Mesothelial cell of epicardium (in vitro differentiated cells): Measurements from ENCODE around the gene IL12RB2. TPM values are rescaled to one million over a fixed set of nuclear protein-coding genes. Genes with fewer than 3 reads are reported as not detected.
"Not testable (repeated sequence)": the region's sequence is repeated elsewhere in the genome, so short reads cannot be mapped to it uniquely, and the experiment has no call there.

Experiments
- DNase-seq, 2 experiments: peaks; one replicate each; pipeline ENCODE4 v3.0.0; 2021; ENCODE audit warnings: low spot score in 2 of 2; ENCODE audit not compliant: unreplicated experiment in 2 of 2
- H3K27ac Mint-ChIP-seq: 2 replicates; pipeline ENCODE4 v1.8.0; 2021; ENCODE audit warnings: mixed read lengths
- H3K27me3 Mint-ChIP-seq: 2 replicates; pipeline ENCODE4 v1.8.0; 2021; ENCODE audit warnings: low read depth, mixed read lengths
- H3K36me3 Mint-ChIP-seq: 2 replicates; pipeline ENCODE4 v1.8.0; 2021; ENCODE audit warnings: mixed read lengths
- H3K4me1 Mint-ChIP-seq: 2 replicates; pipeline ENCODE4 v1.8.0; 2021; ENCODE audit warnings: mixed read lengths
- H3K4me3 Mint-ChIP-seq: 2 replicates; pipeline ENCODE4 v1.8.0; 2021; ENCODE audit warnings: mild to moderate bottlenecking, moderate library complexity, mixed read lengths
- H3K9me3 Mint-ChIP-seq: 2 replicates; pipeline ENCODE4 v1.8.0; 2021; ENCODE audit warnings: mixed read lengths
- total RNA-seq: library from RNA; stranded (reverse); gene quantifications from 3 replicates; pipeline ENCODE4 v1.2.1, GENCODE V29; 2021
- TF ChIP-seq, protein P1 (sequence below): fragments of 200-600 bp; sonication (generic); IDR thresholded peaks from one replicate; pipeline ENCODE4 v1.5.0; 2021; ENCODE audit warnings: antibody characterized with exemption; ENCODE audit not compliant: unreplicated experiment

IL12RB2 gene
- total RNA-seq, 1 donor from 2014 or later = 0.34 TPM

DNA sequence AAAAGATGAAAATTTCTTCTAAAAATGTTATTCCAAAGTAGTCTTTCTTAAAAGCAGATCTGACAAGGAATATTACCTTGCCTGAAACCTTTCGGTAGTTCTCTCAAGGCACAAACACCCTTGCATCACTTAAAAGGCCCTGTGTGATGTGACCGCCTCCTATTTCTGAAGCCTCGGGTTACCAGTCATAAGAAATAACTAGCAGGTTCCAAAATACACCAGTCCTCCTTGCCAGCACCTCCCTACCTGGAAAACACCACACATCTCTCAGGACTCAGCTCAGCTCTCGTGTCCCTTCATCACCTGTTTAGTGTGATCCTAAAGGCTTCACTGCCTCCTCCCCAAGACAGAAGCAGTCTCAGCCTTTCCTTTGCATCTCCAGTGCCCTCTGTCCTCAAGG, 86.9 kb downstream of the IL12RB2 start:
- Mint-ChIP-seq H3K27me3 (peaks cover 3% of the 10 kb centered on the region), H3K4me3 (no peak overlapping the region), H3K9me3 (no peaks in the 10 kb centered on the region), H3K36me3 (no peaks in the 10 kb centered on the region), H3K27ac (no peak overlapping the region), H3K4me1 (peaks cover 2% of the 10 kb centered on the region)
- DNase-seq = no peak
- TF ChIP-seq, protein P1, sequence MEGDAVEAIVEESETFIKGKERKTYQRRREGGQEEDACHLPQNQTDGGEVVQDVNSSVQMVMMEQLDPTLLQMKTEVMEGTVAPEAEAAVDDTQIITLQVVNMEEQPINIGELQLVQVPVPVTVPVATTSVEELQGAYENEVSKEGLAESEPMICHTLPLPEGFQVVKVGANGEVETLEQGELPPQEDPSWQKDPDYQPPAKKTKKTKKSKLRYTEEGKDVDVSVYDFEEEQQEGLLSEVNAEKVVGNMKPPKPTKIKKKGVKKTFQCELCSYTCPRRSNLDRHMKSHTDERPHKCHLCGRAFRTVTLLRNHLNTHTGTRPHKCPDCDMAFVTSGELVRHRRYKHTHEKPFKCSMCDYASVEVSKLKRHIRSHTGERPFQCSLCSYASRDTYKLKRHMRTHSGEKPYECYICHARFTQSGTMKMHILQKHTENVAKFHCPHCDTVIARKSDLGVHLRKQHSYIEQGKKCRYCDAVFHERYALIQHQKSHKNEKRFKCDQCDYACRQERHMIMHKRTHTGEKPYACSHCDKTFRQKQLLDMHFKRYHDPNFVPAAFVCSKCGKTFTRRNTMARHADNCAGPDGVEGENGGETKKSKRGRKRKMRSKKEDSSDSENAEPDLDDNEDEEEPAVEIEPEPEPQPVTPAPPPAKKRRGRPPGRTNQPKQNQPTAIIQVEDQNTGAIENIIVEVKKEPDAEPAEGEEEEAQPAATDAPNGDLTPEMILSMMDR = no peak

GRCh38 chr1:67399199-67399993, 91.7 kb downstream of the IL12RB2 start:
- TF ChIP-seq, protein P1 = no peak
- Mint-ChIP-seq H3K9me3 (no peaks in the 10 kb centered on the region), H3K4me3 (no peak overlapping the region), H3K4me1 (no peaks in the 10 kb centered on the region), H3K36me3 (no peaks in the 10 kb centered on the region), H3K27me3 (peaks cover 3% of the 10 kb centered on the region), H3K27ac (no peak overlapping the region)
- no peak for DNase-seq

DNA sequence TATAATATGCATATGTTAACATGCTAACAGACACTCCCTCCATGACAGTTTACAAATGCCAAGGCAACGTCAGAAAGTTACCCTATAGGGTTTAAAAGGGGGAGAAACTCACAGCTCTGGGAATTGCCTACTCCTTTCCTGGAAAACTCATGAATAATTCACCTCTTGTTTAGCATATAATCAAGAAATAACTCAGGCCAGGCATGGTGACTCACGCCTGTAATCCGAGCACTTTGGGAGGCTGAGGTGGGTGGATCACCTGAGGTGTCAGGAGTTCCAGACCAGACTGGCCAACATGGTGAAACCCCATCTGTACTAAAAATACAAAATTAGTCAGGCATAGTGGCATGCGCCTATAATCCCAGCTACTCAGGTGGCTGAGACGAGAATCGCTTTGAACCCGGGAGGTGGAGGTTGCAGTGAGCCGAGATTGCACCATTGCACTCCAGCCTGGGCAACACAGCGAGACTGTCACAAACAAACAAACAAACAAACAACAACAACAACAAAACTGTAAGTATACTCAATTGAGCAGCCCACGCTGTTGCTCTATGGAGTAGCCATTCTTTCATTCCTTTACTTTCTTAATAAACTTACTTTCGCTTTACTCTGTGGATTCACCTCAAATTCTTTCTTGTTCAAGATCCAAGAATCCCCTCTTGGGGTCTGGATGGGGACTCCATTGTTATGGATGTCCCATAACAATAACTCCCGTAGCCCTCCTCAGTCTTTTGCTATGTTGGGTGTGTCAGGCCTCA, 92.5 kb downstream of the IL12RB2 start:
- H3K9me3 Mint-ChIP-seq, H3K27me3 Mint-ChIP-seq, H3K27ac Mint-ChIP-seq, H3K4me1 Mint-ChIP-seq, H3K4me3 Mint-ChIP-seq, DNase-seq, H3K36me3 Mint-ChIP-seq: not testable (repeated sequence)

GRCh38 chr1:67401443-67401842, 93.8 kb downstream of the IL12RB2 start:
- no peaks in the 10 kb centered on the region for H3K9me3 Mint-ChIP-seq
- no peaks in the 10 kb centered on the region for H3K36me3 Mint-ChIP-seq
- peaks cover 12% of the 10 kb centered on the region for H3K4me1 Mint-ChIP-seq
- TF ChIP-seq, protein P1 = no peak
- H3K4me3 Mint-ChIP-seq = no peak overlapping the region
- H3K27ac Mint-ChIP-seq = no peak overlapping the region
- H3K27me3 Mint-ChIP-seq = no peaks in the 10 kb centered on the region
- DNase-seq = no peak

DNA sequence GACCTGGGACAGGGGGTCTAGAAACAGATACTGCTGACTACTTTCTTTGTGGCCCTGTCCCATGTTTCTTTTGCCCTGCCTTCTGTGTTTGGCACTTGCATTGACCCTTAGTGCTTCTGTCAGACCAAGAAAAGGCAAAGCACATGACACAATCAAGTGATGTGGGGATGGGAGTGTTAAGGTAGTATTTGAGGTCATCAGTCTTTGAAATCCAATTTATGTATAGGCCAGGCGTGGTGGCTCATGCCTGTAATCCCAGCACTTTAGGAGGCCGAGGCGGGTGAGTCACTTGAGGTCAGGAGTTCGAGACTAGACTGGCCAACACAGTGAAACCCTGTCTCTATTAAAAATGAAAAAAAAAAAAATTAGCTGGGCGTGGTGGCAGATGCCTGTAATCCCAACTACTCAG, 96.5 kb downstream of the IL12RB2 start:
- H3K27ac Mint-ChIP-seq = no peak overlapping the region
- TF ChIP-seq, protein P1 = no peak
- DNase-seq = no peak
- H3K9me3 Mint-ChIP-seq = no peaks in the 10 kb centered on the region
- no peaks in the 10 kb centered on the region for H3K36me3 Mint-ChIP-seq
- H3K27me3 Mint-ChIP-seq = no peaks in the 10 kb centered on the region
- H3K4me1 Mint-ChIP-seq = peaks cover 12% of the 10 kb centered on the region
- H3K4me3 Mint-ChIP-seq = no peak overlapping the region
